ENCODE results near the gene SLC43A2. TPM values are rescaled to one million over a fixed set of nuclear protein-coding genes. Genes with fewer than 3 reads are reported as not detected.
A peak's percentile ranks its signal among the peaks of the same experiment; 100 is the strongest.

The SLC43A2 gene
- total and polyA plus RNA-seq, 2 donors from 2014 or later, result 48.9 to 60.4 TPM

DNA sequence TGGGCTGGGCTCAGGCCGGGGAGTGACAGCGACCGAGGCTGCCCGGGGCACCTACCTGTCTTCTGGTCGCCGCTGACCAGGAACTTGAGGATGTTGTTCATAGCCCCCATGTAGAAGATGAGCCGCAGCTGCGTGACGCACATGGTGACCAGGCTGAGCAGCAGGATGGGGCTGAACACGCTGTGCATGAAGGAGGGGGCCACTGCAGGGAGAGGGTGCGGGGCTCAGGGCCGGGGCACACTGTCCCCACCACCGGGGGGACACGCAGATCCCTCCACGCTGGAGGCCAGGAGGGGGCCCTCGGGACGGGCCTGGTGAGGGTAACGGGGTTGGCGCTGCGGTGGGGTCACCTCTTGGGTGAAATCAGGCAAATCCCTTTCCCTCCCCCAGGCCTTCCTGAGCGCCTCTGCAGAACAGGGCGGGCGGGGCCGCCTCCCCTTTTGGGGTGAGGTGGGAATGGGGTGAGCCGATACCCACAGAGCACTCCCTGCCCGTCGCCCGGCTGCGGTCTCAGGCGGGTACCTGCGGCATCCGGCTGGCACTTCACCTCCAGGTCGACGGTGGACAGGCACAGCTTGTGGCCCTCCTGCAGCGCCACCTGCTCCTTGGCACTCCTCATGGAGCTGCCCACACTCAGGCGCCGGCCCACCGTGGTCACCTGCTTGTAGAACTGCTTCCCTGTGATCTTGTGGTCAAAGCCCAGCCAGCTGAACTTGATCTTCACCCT, 37.7 kb downstream of the SLC43A2 start:
- intact Hi-C loops (cut with DNase I), result no loop called here
- no peaks in the 10 kb centered on the region for H3K27me3 ChIP-seq (ENCODE audit: control insufficient read depth, insufficient read depth, low read length)
- FAIRE-seq, result no peak
- peak overlapping the region in 1 of 2 donors; percentile 14 for H3K27ac ChIP-seq (ENCODE audit: low read depth in 2 of 2, low read length in 2 of 2)
- H3K4me1 ChIP-seq (ENCODE audit: control insufficient read depth in 2 of 3, insufficient read depth in 2 of 3, low read depth in 1 of 3, low read length in 3 of 3), result peaks cover 0 to 10% (median 0%) of the 10 kb centered on the region in 3 donors
- no peak overlapping the region for H3K9ac ChIP-seq (ENCODE audit: low read length in 3 of 3)
- no peak overlapping the region for H3K4me3 ChIP-seq (ENCODE audit: low read length in 3 of 3)
- H3K9me3 ChIP-seq (ENCODE audit: control insufficient read depth in 2 of 3, insufficient read depth in 1 of 3, low read length in 3 of 3), result no peaks in the 10 kb centered on the region
- DNase-seq, result no peak
- TF ChIP-seq, protein P1, sequence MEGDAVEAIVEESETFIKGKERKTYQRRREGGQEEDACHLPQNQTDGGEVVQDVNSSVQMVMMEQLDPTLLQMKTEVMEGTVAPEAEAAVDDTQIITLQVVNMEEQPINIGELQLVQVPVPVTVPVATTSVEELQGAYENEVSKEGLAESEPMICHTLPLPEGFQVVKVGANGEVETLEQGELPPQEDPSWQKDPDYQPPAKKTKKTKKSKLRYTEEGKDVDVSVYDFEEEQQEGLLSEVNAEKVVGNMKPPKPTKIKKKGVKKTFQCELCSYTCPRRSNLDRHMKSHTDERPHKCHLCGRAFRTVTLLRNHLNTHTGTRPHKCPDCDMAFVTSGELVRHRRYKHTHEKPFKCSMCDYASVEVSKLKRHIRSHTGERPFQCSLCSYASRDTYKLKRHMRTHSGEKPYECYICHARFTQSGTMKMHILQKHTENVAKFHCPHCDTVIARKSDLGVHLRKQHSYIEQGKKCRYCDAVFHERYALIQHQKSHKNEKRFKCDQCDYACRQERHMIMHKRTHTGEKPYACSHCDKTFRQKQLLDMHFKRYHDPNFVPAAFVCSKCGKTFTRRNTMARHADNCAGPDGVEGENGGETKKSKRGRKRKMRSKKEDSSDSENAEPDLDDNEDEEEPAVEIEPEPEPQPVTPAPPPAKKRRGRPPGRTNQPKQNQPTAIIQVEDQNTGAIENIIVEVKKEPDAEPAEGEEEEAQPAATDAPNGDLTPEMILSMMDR (IDR thresholded peaks at IDR 0.05; ENCODE audit: borderline replicate concordance, extremely low read depth, insufficient read depth), result no peak
- H3K36me3 ChIP-seq (ENCODE audit: control insufficient read depth in 2 of 3, insufficient read depth in 3 of 3, low read length in 3 of 3), result peaks cover 0 to 26% (median 9%) of the 10 kb centered on the region in 3 donors

DNA sequence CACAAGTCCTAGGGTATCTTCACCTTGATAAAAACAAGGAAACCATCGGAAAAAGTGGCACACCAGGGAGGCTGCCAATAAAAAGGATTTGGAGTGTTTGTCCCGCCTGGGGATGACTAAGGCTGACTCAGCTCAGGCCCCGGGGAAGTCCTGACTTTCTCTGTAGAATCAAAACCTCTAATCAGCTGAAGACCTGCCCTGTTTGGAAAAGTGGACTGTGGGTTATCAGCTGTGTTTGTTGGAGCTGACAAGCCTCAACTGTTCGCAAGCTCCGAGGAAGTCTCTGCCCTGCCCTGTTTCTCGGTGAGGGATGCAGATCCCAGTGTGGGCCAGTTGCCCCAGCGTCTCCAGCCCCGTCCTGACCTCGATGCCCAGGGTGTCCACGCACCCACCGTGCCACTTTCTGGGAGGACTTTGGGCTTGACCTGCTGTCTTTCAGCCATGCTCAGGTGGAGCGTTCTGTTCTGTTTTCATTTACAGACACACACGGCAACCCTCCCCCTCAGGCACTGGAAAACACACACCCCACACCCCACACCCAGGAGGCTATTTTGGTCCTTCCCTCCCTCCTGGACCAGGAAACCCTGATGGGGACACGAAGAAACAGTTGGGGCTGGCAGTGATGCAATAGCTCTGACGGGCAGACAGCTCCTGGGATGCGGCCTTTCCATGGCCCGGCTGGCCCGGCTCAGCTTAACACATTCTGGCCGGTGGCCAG, 38.4 kb downstream of the SLC43A2 start:
- FAIRE-seq (no peak), DNase-seq (no peak)
- H3K27ac ChIP-seq (ENCODE audit: low read depth in 2 of 2, low read length in 2 of 2), result peak overlapping the region in 1 of 2 donors; percentile 65
- H3K9ac ChIP-seq (ENCODE audit: low read length in 3 of 3), result no peak overlapping the region
- H3K4me3 ChIP-seq (ENCODE audit: low read length in 3 of 3), result no peak overlapping the region
- intact Hi-C loops (cut with DNase I), result no loop called here
- H3K36me3 ChIP-seq (ENCODE audit: control insufficient read depth in 2 of 3, insufficient read depth in 3 of 3, low read length in 3 of 3), result peaks cover 0 to 31% (median 9%) of the 10 kb centered on the region in 3 donors
- TF ChIP-seq, protein P1 (IDR thresholded peaks at IDR 0.05; ENCODE audit: borderline replicate concordance, extremely low read depth, insufficient read depth), result no peak
- no peaks in the 10 kb centered on the region for H3K27me3 ChIP-seq (ENCODE audit: control insufficient read depth, insufficient read depth, low read length)
- H3K9me3 ChIP-seq (ENCODE audit: control insufficient read depth in 2 of 3, insufficient read depth in 1 of 3, low read length in 3 of 3), result no peaks in the 10 kb centered on the region
- H3K4me1 ChIP-seq (ENCODE audit: control insufficient read depth in 2 of 3, insufficient read depth in 2 of 3, low read depth in 1 of 3, low read length in 3 of 3), result peaks cover 0 to 10% (median 0%) of the 10 kb centered on the region in 3 donors

DNA sequence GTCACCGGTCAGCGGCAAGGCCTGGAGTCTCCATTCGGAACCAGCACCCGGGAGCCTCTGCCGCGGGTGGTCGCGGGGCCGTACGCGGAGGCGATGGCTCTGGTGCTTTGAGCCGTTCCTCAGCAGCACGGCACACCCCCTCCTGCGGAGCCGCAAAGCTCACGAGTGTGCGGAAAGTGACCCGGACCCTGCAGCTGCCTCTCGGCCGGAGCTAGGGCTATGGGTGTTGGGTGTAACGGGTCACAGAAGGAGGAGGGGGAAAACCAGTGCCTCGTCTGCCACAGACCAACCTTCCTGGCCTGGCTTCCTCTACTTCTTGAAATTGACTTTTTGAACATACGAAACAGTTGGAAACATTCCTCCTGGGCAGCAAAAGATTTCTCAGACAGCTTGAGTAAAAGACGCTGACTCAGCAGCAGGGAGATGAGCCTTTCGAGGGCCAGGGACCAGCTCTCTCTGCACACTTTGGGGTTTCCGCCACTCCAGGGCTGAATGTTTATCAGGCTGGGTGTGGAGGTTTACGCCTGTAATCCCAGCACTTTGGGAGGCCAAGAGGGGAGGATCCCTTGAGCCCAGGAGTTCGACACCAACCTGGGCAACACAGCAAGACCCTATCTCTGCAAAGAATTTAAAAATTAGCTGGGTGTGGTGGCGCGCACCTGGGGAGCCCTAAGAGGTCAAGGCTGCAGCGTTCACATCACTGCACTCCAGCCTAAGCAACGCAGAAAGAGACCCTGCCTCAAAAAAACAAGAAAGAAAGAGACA, 39.6 kb downstream of the SLC43A2 start:
- Histone ChIP-seq H3K27me3 (ENCODE audit: control insufficient read depth, insufficient read depth, low read length) (no peaks in the 10 kb centered on the region), H3K4me1 (ENCODE audit: control insufficient read depth in 2 of 3, insufficient read depth in 2 of 3, low read depth in 1 of 3, low read length in 3 of 3) (peaks cover 0 to 10% (median 0%) of the 10 kb centered on the region in 3 donors), H3K9ac (ENCODE audit: low read length in 3 of 3) (no peak overlapping the region), H3K27ac (ENCODE audit: low read depth in 2 of 2, low read length in 2 of 2) (no peak overlapping the region), H3K36me3 (ENCODE audit: control insufficient read depth in 2 of 3, insufficient read depth in 3 of 3, low read length in 3 of 3) (peaks cover 0 to 31% (median 14%) of the 10 kb centered on the region in 3 donors), H3K9me3 (ENCODE audit: control insufficient read depth in 2 of 3, insufficient read depth in 1 of 3, low read length in 3 of 3) (no peaks in the 10 kb centered on the region), H3K4me3 (ENCODE audit: low read length in 3 of 3) (no peak overlapping the region)
- FAIRE-seq (no peak), DNase-seq (no peak)
- intact Hi-C loops (cut with DNase I), result no loop called here
- TF ChIP-seq, protein P1 (IDR thresholded peaks at IDR 0.05; ENCODE audit: borderline replicate concordance, extremely low read depth, insufficient read depth), result no peak

Measured in kidney (tissue), 14 donors.